ENCODE measurements around the gene HERC3.
"Not testable (repeated sequence)": the region's sequence is repeated elsewhere in the genome, so short reads cannot be mapped to it uniquely, and the experiment has no call there.

The HERC3 gene

DNA sequence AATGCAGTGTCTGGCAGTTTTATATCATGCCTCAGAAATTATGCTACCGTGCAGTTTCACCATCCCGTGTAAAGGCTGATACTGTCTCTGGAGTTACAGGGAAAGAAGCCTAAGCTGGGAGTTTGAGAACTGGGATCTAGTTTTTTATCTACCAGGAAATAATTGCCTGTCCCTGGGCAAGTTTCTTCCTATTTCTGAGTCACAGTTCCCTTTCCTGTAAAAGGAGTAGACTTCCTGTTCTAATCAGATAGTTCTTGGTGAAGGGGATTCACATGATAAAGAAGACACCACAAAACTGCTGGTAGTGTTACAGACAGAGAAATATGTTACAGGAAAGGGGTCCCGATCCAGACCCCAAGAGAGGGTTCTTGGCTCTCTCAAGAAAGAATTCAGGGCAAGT, 17.1 kb downstream of the HERC3 start:
- no peak for DNase-seq (ENCODE audit: low spot score)

DNA sequence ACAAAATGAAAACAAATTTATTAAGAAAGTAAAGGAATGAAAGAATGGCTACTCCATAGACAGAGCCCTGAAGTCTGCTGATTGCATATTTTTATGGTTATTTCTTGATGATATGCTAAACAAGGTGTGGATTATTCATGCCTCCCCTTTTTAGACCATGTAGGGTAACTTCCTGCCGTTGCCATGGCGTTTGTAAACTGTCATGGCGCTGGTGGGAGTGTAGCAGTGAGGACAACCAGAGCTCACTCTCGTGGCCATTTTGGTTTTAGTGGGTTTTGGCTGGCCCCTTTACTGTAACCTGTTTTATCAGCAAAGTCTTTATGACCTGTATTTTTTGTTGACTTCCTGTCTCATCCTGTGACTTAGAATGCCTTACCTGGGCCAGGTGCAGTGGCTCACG, 17.5 kb downstream of the HERC3 start:
- DNase-seq (ENCODE audit: low spot score), result not testable (repeated sequence)

DNA sequence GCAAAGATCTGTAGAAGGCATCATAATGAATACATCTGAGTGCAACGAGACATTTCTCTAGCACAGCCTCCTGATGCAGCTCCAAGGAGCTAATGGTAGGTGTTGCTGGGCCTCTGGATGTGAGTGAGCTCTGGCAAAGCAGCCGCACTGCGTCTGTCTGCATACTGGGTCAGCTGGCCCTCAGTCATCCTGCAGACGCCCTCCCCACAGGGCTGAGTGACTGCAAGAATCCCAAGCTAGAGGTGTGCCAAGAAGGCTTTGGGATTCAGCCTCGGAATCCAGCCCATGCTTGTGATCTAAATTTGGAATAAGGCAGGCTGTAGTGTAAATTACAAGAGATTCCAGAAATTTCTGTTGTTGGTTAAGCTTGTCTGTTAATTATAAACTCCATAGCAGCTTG, 18.5 kb downstream of the HERC3 start:
- DNase-seq (ENCODE audit: low spot score), result no peak

DNA sequence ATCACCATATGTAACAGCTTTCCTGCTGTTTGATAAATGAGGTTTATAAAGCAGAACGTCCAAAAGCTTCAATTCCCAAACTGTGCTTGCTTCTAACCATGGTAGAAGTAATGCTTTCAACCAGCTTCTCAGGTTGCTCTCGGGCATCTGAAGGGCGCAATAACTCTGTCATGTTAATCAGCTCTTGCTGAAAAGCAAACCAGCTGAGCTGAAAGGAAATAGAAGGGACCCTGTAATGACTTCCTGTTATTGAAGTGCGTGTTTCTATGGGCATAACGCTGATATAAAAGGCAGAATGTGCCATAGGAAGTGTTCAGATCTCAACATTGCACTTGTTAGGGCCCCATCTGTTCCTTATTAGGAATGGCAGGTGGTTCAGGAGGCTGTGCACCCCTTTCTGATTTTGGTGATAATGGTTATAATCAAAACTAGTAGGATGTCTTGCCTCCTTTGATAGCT, 21.2 kb downstream of the HERC3 start:
- no peak for DNase-seq (ENCODE audit: low spot score)

DNA sequence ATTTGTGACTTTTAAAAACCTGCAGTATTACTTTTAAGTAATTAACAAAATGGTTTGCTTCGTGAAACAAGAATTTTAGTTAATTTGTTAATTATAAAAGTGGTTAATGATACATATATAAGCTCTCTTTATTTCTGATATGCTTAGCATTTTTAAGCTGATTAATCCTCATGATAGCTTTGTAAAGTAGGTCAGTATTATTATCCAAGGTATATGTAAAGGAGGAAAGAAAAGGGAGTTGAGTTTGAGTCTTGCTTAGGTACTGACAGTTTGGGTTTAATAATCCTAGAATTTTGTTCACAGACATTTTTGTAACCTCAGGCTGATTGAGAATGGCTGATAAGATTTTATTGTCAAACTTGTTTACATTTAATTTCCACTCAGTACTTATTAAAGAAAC, 21.8 kb downstream of the HERC3 start:
- DNase-seq (ENCODE audit: low spot score), result no peak

DNA sequence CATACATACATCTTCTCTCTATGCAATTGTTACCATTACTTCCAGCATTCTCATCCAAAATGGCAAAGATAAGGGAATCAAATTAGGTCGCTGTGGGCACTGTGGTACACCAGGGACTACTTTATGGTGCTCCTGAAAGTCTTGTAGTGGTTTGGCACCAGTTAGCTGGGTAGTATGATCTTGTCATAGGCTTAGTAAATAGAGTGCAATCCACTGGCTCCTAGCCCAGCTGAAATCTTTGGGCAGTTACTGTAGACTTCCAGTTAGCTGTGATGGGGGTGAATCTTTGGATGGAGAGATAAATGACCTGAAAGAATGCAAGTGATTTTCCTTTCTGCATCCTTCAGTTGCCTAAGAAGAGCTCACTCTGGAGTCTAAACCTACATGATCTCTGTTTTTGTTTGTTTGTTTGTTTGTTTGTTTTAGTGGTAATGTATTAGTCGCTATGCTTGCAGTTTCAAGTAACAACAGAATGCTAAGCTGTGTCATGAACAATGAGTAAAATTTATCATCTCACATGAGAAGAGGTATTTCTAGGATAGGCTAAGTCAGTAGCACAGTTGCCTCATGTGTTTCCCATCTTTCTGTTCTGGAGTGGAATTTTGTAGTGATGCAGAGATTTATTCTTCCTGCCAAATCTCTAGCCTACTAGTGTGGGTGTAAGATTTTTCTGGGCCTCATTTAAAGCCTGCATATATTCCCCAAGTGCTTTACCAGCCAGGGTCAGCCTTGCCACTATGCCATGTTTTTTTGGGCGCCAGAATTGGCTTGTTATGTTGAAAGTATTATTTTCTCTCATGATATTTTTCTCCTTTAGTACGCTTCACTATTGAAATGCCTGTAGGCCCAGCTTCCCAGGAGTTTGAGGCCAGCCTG, 24.2 kb downstream of the HERC3 start:
- no peak for DNase-seq (ENCODE audit: low spot score)

DNA sequence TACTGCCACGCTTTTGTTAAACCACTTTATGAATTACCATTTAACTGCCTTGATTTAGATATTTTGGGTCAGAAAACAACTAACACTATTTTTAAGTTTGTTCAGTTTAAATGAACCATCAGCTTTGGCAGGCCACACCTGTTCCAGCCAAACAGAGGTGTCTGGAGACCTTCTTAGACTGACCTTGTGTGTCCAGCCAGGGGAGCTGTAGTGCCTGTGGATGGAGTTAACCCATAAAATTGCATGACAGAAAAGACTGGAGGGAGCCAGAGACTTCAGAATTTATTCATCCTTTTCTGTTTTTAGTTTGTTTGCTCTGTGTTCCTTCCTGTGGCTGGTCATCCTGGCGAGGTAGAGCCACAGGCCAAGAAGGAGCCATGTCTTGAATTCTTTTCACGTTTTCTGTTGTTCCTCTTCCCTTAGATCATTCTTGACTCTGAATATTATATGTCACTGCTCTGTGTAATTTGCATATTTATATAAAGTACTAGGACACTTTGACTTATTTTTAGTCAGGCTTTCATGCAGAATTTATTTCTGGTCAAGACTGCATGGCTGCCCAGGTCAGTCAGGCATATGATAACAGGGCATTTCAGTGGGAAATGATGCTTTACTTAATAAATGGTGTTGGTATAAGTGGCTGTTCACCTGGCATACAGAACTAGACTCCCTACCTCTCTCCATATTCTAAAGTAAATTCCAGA, 26.7 kb downstream of the HERC3 start:
- DNase-seq (ENCODE audit: low spot score), result no peak

DNA sequence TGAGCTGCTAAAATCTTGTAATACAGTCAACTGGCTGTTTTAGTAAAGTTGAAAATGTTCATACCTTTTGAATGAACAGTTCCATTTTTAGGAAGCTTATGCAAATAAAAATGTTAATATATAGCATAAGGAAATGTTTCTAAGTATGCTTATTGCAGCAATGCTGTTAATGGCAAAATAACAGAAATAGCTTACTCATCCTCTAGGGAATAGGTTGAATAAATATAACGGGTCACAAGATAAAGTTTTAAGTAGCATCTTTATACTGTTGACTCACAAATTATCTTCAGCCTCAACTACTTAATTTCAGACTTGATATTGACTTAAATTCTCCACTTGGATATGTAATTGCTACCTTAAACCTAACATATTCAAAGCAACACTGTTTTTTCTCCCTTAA, 27.7 kb downstream of the HERC3 start:
- DNase-seq (ENCODE audit: low spot score), result no peak

DNA sequence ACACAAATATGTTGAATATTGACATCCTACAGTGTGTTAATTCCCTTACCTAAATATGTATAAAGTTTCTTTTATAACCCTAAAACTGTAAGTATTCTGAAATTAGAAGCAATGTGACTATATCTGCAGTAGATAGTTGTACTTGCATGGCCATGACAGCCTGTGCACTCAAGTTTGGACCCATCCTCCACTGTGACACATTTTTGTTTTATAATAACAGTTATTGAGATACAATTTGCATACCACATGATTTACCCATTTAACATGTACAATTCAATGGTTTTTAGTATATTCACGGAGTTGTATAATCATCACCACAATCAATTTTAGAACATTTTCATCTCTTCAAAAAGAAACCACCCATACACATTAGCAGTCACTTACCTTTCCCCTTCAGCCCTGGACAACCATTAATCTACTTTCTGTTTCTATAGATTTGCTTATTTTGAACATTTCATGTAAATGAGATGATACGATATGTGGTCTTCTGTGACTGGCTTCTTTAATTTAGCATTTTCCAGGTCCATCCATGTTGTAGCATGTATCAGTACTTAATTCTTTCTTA, 29.6 kb downstream of the HERC3 start:
- no peak for DNase-seq (ENCODE audit: low spot score)

DNA sequence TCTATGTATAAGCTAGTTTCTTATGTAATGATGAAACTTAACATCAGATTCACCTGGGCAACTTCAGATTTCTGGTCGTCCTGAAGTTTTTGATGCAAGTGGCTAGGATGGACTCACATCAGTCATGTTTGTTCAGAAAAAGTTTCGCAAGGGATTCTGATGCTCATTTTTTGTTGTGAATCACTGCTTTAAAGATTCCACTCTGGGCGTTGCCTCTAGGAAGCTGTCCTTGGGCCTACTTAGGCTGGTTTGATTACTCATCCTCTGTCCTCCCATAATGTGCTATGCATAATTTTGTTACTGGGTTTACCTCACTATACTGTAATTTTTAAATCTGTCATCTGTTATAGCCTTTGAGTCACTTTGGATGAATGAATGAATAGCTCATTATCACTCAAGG, 30.8 kb downstream of the HERC3 start:
- no peak for DNase-seq (ENCODE audit: low spot score)

DNA sequence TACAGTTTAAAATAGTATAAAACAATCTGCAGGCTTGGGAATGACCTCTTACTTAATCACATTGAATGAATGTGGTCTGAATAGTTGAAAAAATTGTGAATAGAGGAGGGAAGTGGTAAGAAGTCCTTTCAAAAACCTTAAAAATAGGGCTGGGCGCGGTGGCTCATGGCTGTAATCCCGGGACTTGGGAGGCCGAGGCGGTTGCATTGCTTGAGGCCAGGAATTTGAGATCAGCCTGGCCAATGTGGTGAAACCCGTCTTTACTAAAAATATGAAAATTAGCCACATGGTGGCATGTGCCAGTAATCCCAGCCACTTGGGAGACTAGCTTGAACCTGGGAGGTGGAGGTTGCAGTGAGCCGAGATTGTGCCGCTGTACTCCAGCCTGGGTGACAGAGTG, 36.5 kb downstream of the HERC3 start:
- no peak for DNase-seq (ENCODE audit: low spot score)

DNA sequence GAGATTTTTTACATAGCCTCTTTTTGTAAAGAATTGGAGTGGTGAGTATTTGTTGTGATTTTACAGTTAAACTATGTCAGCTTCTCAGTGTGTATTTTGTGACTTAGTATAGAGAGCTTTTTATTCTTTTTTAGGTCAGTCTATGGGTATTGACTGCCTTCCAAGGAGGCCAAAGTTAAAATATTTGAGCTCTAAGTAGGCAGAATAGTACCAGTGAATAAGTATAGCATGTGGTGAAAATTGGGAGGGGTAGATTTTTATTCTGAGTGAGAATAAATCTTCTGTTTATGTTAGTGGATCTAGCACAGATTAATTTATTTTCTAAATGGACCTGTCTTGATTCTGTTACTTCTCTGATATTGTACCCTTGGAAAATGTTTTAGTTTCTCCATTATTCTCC, 37.5 kb downstream of the HERC3 start:
- no peak for DNase-seq (ENCODE audit: low spot score)

DNA sequence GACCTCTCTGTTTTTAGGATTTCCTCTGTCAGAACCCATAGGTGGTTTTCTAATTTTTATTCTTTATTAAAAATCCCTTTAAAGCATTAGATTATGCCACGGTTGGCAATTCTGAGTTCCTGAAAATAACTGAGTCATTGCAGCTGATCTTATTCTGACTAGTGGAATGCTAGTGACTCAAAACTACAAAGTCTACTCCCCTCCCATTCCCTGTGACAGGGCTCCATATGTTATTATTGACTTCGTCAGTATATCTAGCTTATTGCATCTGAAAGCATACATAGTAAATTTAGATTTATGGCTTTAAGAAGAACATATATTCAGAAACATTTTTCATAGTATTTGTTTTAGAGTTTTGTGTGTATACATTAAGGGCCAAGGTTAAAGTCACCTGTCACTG, 38.5 kb downstream of the HERC3 start:
- no peak for DNase-seq (ENCODE audit: low spot score)

DNA sequence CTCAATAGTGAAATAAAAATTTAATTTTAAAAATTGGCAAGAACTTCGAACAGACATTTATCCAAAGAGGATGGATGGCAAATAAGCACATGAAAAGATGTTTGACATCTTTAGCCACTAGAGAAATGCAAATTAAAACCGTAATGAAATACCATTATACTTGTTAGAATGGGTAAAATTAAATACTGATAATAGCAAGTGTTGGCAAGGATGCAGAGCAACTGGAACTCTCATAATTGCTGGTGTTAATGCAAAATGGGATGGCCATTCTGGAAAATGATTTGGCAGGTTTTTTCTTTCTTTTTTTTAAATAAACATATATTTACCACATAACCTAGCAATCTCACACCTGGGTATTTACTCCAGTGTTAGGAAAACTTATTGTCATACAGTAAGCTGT, 51.7 kb downstream of the HERC3 start:
- DNase-seq (ENCODE audit: low spot score), result no peak

DNA sequence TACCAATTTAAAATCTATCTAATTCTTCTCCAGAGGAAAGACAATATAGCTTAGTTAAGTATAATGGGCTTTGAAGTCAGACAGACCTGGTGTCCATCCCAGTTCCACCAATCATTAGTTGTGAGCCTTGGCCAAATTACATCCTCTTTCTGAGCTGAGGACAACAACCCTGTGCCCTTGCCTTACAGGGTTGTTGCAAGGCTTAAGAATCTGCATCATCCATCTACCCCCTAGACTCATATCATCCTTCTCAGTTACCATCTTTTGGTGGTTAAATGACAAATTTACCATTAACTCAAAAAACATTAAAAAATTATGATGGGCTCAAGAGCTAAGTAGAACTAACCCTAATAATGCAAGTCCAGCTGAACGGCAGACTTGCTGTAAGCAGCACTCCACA, 53.7 kb downstream of the HERC3 start:
- DNase-seq (ENCODE audit: low spot score), result no peak

DNA sequence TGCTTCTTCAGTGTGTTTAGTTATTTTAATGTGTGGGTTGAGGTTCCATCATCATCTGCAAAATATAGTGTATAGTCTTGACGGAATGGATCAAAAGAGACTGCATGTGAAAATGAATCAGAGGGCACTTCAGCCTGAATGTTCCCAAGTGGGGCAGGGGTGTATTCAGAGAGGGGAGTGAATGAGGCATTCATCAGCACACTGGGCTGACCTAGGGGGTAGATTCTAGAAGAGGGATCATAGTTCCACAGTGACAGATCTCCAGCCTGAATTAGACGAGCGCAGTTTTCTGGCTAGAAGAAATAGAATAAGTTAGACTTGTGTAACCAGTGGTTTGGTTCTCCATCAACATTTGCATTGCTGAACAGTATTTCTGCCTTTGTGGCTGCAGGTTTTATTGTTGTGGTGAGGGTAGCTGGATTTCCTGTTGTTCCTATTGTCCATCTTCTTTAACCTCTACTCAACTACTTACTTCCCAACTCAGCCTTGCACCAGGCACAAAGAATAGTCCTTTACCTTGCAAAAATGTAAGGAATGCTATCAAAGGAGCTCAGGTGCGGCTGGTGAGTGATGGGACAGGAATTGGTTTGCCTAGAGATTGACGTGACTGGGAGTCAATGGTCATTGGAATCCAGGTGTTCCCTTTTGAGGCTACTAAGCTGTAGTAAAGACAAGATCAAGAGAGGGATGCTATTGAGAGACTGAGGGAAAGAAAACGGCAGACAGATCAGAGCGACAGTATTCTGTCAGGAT, 54.4 kb downstream of the HERC3 start:
- DNase-seq (ENCODE audit: low spot score), result no peak

DNA sequence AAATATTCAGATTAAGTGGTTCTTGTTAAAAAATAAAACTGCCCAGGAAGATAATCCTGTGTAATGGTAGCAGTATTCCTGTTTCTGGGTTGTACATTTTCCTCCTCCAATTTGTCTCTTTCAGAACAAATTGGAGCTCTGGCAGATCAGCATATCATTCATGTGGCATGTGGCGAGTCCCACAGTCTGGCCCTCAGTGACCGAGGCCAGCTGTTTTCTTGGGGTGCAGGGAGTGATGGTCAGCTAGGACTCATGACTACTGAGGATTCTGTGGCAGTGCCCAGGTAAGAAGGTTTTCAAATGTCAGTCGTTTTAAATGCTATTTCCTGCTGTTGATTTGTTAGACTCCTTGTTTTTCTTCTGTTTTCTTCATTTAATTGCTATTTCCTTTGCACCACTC, 57.4 kb downstream of the HERC3 start:
- no peak for DNase-seq (ENCODE audit: low spot score)

DNA sequence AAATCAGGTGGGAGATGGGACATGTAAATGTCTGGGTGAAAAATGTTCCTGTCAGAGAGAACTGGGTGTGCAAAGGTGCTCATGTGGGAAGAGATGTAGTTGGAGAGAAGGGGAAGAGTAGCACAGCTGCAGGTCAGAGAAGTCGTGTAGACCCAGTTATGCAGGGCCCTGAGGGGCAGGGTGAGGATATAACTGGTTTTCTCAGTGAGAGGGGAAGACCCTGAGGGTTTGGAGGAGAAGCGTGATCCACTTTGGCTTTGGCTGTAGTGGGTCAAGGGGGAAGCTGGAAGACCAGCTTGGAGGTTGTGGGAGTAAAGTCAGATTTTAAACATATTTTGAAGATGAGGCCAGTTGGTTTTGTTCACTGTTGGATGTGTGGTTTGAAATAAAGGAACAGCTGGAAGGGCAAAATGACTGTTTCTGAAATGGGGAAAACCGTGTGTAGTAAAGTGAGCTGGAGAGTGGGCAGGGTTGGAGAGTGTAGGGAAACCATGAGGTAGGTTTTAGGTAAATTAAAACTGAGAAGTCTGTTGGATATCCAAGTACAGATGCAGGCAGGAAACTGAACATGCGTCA, 61.2 kb downstream of the HERC3 start:
- DNase-seq (ENCODE audit: low spot score), result no peak

DNA sequence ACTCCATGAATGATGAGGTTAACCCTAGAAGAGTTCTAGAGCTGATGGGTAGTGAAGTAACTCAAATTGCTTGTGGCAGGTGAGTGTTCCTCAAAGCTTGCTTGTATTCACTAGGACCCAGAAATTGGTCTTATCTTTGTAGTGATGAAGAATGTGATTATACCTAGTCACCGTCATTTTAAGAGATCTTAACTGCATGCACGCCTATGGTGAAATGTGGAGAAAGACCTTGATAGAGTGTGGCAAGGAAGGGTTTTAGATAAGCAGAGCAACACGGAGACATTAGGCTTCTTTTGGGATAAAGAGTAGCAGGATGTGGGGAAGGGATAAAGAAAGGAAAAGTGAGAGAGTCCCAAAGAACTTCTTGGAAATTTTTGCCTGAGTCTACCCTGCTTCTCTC, 62.9 kb downstream of the HERC3 start:
- no peak for DNase-seq (ENCODE audit: low spot score)

DNA sequence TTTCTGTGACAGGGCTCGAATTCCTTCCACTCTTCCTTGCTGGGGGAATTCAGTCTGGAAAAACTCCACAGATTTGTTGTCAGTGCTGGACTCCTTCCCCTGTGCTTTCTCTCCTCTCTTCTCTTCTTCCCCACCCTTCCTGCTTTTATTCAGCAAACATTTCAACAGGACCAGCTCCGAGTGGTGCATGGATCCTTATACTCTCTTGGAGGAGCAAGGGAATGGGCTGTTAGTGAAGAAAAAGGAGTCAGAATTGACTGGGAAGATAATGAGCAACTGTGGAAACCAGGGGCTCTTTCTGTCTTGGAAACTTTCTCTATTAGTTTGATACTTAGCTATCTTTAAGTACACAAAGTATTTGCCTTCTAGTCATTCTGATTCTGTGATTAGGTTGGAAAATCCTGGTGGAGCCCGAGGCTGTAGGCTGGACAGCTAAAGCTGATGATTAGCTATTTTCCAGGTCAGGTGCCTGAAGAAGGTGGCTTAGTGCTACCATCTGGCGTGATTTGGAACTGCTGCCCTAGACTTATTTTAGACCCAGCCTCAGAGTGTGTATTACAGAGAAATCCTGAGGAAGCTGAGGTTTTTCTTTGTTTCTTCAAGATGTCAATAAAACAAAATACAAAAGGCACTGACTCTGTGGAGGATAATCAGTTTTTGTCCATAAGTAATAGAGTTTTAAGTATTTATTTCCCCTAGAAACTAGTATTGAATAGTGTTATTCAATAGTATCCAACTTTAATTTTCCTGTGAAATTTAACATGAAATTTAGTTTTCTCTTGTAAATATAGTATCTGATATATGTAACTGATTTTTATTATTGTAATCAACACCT, 67.0 kb downstream of the HERC3 start:
- DNase-seq (ENCODE audit: low spot score), result peak; percentile 89

DNA sequence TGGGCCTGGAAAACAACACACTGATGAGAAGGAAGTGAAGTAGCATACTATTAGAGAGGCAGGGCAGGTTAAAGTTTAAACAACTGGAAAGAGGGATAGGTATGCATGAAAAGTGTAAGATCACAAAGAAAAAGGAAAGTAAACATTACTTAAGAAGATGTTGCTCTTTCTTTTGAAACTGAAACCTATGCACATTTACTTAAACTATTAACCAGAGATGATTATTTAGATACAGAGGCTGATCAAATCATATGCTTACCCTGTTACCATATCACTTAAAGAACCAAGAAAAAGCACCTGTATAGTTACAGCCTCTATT, 67.6 kb downstream of the HERC3 start:
- no peak for DNase-seq (ENCODE audit: low spot score)

All from COLO829 (cell line).